ENCODE results near the gene ADSS1.

GRCh38 chr14:104717646-104718045 lies 6.4 kb upstream of the ADSS1 start:
- TF ChIP-seq CTCF (IDR thresholded peaks at IDR 0.05) (no peak), POLR2A (IDR thresholded peaks at IDR 0.05) (no peak), POLR2AphosphoS5 (IDR thresholded peaks at IDR 0.05) (no peak)
